Osteocyte (in vitro differentiated cells): Measurements from ENCODE around the gene IVD. TPM values are rescaled to one million over a fixed set of nuclear protein-coding genes. Genes with fewer than 3 reads are reported as not detected.

Source experiments
- DNase-seq: peaks from one replicate; pipeline ENCODE4 v3.0.0; 2021; ENCODE audit warnings: mixed read lengths; ENCODE audit not compliant: unreplicated experiment; ENCODE audit errors: extremely low spot score
- H3K27ac Mint-ChIP-seq: one replicate; pipeline ENCODE4 v1.8.0; 2021; ENCODE audit warnings: mild to moderate bottlenecking, mixed read lengths; ENCODE audit not compliant: unreplicated experiment
- H3K27me3 Mint-ChIP-seq: one replicate; pipeline ENCODE4 v1.8.0; 2021; ENCODE audit warnings: mixed read lengths; ENCODE audit not compliant: unreplicated experiment
- H3K36me3 Mint-ChIP-seq: one replicate; pipeline ENCODE4 v1.8.0; 2021; ENCODE audit warnings: mixed read lengths; ENCODE audit not compliant: unreplicated experiment
- H3K4me1 Mint-ChIP-seq: one replicate; pipeline ENCODE4 v1.8.0; 2021; ENCODE audit warnings: mixed read lengths; ENCODE audit not compliant: unreplicated experiment
- H3K4me3 Mint-ChIP-seq: one replicate; pipeline ENCODE4 v1.8.0; 2021; ENCODE audit warnings: mild to moderate bottlenecking, moderate library complexity, mixed read lengths; ENCODE audit not compliant: unreplicated experiment
- H3K9me3 Mint-ChIP-seq: one replicate; pipeline ENCODE4 v1.8.0; 2021; ENCODE audit warnings: mixed read lengths; ENCODE audit not compliant: unreplicated experiment
- CTCF ChIP-seq: fragments of 200-600 bp; sonication (generic); IDR thresholded peaks from 2 replicates; pipeline ENCODE4 v1.5.0; 2021; ENCODE audit warnings: antibody characterized with exemption, mild to moderate bottlenecking, moderate library complexity
- total RNA-seq: library from RNA; stranded (reverse); gene quantifications from 2 replicates; pipeline ENCODE4 v1.2.1, GENCODE V29; 2021

The IVD gene
- total RNA-seq, 1 donor from 2014 or later: 62.0 TPM

GRCh38 chr15:40392986-40393948 lies 12.3 kb upstream of the IVD start:
- Mint-ChIP-seq H3K4me1 (no peaks in the 10 kb centered on the region), H3K9me3 (no peaks in the 10 kb centered on the region), H3K36me3 (peaks cover 36% of the 10 kb centered on the region), H3K27me3 (no peaks in the 10 kb centered on the region), H3K4me3 (no peak overlapping the region), H3K27ac (no peak overlapping the region)
- no peak for DNase-seq
- no peak for TF ChIP-seq CTCF

- H3K36me3 Mint-ChIP-seq: peaks cover 16% of the 10 kb centered on the region
- DNase-seq: no peak
- no peaks in the 10 kb centered on the region for H3K9me3 Mint-ChIP-seq
- H3K27ac Mint-ChIP-seq: no peak overlapping the region
- H3K4me1 Mint-ChIP-seq: no peaks in the 10 kb centered on the region
- TF ChIP-seq CTCF: no peak
- H3K4me3 Mint-ChIP-seq: no peak overlapping the region
- H3K27me3 Mint-ChIP-seq: no peaks in the 10 kb centered on the region
These were observed 7.7 kb upstream of the IVD start for GRCh38 chr15:40397688-40398412.

GRCh38 chr15:40398413-40398873 lies 7.2 kb upstream of the IVD start:
- Mint-ChIP-seq H3K4me3 (no peak overlapping the region), H3K36me3 (peaks cover 10% of the 10 kb centered on the region), H3K27ac (no peak overlapping the region), H3K27me3 (no peaks in the 10 kb centered on the region), H3K4me1 (no peaks in the 10 kb centered on the region), H3K9me3 (no peaks in the 10 kb centered on the region)
- no peak for DNase-seq
- TF ChIP-seq CTCF: no peak

GRCh38 chr15:40399370-40399769 lies 6.2 kb upstream of the IVD start:
- Mint-ChIP-seq H3K27ac (no peak overlapping the region), H3K4me1 (no peaks in the 10 kb centered on the region), H3K9me3 (no peaks in the 10 kb centered on the region), H3K36me3 (peaks cover 4% of the 10 kb centered on the region), H3K27me3 (no peaks in the 10 kb centered on the region), H3K4me3 (no peak overlapping the region)
- no peak for DNase-seq
- no peak for TF ChIP-seq CTCF
